ENCODE results near the gene GPR65. TPM values are rescaled to one million over a fixed set of nuclear protein-coding genes. Genes with fewer than 3 reads are reported as not detected.

GPR65 gene
- polyA plus RNA-seq, 1 of the 3 experiments (the other 2 are of a cell fraction): under 0.01 TPM

DNA sequence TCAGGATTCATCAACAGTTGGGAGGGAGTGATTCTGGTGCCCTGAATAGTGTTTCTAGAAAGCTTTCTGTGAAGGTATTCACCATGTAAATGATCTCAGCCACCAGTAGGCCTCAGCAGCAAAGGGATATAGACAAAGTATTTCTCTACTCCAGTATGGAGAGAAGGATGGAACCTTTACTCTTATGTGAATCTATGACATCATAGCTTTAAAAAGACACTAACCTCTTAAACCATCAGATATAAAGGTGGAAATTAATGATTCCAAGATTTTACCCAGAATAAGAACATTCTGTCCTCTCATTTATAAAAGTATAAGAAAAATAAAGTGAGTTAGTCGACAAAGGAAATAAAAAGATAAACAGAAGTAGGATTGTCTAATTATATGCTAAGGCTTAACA is 4.6 kb downstream of the GPR65 start:
- Histone ChIP-seq H3K27ac (ENCODE audit: low read depth in 2 of 2, low read length in 1 of 2) (no peak overlapping the region), H3K4me2 (no peak overlapping the region), H3F3A (replicated peaks; ENCODE audit: insufficient read depth) (no peaks in the 10 kb centered on the region), H3K4me3 (ENCODE audit: low read depth in 2 of 2, low read length in 1 of 2) (no peak overlapping the region), H2AFZ (ENCODE audit: low read depth) (no peak overlapping the region), H3K9me3 (no peaks in the 10 kb centered on the region), H3K27me3 (ENCODE audit: insufficient read depth) (no peaks in the 10 kb centered on the region), H4K20me1 (ENCODE audit: insufficient read depth) (no peaks in the 10 kb centered on the region), H3K9me2 (no peaks in the 10 kb centered on the region), H3K4me1 (ENCODE audit: control insufficient read depth in 1 of 2, insufficient read depth in 2 of 2, low read depth in 1 of 2, low read length in 1 of 2) (no peaks in the 10 kb centered on the region), H3K79me2 (ENCODE audit: insufficient read depth) (no peaks in the 10 kb centered on the region), H3K36me3 (replicated peaks in 1 of 2; ENCODE audit: control insufficient read depth in 1 of 2, insufficient read depth in 2 of 2, low read length in 1 of 2) (no peaks in the 10 kb centered on the region), H3K9ac (no peak overlapping the region)
- TF ChIP-seq, protein P1, sequence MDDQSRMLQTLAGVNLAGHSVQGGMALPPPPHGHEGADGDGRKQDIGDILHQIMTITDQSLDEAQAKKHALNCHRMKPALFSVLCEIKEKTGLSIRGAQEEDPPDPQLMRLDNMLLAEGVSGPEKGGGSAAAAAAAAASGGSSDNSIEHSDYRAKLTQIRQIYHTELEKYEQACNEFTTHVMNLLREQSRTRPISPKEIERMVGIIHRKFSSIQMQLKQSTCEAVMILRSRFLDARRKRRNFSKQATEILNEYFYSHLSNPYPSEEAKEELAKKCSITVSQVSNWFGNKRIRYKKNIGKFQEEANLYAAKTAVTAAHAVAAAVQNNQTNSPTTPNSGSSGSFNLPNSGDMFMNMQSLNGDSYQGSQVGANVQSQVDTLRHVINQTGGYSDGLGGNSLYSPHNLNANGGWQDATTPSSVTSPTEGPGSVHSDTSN (IDR thresholded peaks at IDR 0.05): no peak
- TF ChIP-seq TEAD4 (IDR thresholded peaks at IDR 0.05; ENCODE audit: borderline replicate concordance, insufficient read depth) (no peak), TCF12 (IDR thresholded peaks at IDR 0.05) (no peak), FOXJ3 (CRISPR knock-in tag; IDR thresholded peaks at IDR 0.05) (no peak), MXI1 (IDR thresholded peaks at IDR 0.05; ENCODE audit: low read depth, low read length) (no peak), EP300 (IDR thresholded peaks at IDR 0.05; ENCODE audit: borderline replicate concordance in 1 of 2, low read depth in 1 of 2, low read length in 1 of 2) (no peak), MEF2A (IDR thresholded peaks at IDR 0.05; ENCODE audit: borderline replicate concordance, low read depth) (no peak), RXRA (IDR thresholded peaks at IDR 0.05; ENCODE audit: borderline replicate concordance, low read depth) (no peak), NRF1 (IDR thresholded peaks at IDR 0.05; ENCODE audit: low read depth, low read length) (no peak), POLR2AphosphoS5 (IDR thresholded peaks at IDR 0.05; ENCODE audit: low read depth, low read length) (no peak), YY1 (IDR thresholded peaks at IDR 0.05; ENCODE audit: low read depth) (no peak), ELF1 (IDR thresholded peaks at IDR 0.05) (no peak), FOXM1 (IDR thresholded peaks at IDR 0.05; ENCODE audit: low read depth) (no peak), RCOR1 (IDR thresholded peaks at IDR 0.05; ENCODE audit: low read length) (no peak)
- TF ChIP-seq, protein P2, sequence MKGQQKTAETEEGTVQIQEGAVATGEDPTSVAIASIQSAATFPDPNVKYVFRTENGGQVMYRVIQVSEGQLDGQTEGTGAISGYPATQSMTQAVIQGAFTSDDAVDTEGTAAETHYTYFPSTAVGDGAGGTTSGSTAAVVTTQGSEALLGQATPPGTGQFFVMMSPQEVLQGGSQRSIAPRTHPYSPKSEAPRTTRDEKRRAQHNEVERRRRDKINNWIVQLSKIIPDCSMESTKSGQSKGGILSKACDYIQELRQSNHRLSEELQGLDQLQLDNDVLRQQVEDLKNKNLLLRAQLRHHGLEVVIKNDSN (IDR thresholded peaks at IDR 0.05; ENCODE audit: borderline replicate concordance, low read depth): no peak
- TF ChIP-seq, protein P3, sequence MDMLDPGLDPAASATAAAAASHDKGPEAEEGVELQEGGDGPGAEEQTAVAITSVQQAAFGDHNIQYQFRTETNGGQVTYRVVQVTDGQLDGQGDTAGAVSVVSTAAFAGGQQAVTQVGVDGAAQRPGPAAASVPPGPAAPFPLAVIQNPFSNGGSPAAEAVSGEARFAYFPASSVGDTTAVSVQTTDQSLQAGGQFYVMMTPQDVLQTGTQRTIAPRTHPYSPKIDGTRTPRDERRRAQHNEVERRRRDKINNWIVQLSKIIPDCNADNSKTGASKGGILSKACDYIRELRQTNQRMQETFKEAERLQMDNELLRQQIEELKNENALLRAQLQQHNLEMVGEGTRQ (IDR thresholded peaks at IDR 0.05; ENCODE audit: borderline replicate concordance, low read depth, low read length): no peak
- TF ChIP-seq, protein P4, sequence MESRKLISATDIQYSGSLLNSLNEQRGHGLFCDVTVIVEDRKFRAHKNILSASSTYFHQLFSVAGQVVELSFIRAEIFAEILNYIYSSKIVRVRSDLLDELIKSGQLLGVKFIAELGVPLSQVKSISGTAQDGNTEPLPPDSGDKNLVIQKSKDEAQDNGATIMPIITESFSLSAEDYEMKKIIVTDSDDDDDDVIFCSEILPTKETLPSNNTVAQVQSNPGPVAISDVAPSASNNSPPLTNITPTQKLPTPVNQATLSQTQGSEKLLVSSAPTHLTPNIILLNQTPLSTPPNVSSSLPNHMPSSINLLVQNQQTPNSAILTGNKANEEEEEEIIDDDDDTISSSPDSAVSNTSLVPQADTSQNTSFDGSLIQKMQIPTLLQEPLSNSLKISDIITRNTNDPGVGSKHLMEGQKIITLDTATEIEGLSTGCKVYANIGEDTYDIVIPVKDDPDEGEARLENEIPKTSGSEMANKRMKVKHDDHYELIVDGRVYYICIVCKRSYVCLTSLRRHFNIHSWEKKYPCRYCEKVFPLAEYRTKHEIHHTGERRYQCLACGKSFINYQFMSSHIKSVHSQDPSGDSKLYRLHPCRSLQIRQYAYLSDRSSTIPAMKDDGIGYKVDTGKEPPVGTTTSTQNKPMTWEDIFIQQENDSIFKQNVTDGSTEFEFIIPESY (IDR thresholded peaks at IDR 0.05; ENCODE audit: borderline replicate concordance, low read depth): no peak
- TF ChIP-seq, protein P5, sequence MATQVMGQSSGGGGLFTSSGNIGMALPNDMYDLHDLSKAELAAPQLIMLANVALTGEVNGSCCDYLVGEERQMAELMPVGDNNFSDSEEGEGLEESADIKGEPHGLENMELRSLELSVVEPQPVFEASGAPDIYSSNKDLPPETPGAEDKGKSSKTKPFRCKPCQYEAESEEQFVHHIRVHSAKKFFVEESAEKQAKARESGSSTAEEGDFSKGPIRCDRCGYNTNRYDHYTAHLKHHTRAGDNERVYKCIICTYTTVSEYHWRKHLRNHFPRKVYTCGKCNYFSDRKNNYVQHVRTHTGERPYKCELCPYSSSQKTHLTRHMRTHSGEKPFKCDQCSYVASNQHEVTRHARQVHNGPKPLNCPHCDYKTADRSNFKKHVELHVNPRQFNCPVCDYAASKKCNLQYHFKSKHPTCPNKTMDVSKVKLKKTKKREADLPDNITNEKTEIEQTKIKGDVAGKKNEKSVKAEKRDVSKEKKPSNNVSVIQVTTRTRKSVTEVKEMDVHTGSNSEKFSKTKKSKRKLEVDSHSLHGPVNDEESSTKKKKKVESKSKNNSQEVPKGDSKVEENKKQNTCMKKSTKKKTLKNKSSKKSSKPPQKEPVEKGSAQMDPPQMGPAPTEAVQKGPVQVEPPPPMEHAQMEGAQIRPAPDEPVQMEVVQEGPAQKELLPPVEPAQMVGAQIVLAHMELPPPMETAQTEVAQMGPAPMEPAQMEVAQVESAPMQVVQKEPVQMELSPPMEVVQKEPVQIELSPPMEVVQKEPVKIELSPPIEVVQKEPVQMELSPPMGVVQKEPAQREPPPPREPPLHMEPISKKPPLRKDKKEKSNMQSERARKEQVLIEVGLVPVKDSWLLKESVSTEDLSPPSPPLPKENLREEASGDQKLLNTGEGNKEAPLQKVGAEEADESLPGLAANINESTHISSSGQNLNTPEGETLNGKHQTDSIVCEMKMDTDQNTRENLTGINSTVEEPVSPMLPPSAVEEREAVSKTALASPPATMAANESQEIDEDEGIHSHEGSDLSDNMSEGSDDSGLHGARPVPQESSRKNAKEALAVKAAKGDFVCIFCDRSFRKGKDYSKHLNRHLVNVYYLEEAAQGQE (IDR thresholded peaks at IDR 0.05; ENCODE audit: low read depth, low read length): no peak
- 83% methylated on average over 1 of the region's 1 CpG for WGBS (ENCODE audit: low lambda C conversion rate)
- ChIA-PET POLR2A (no interaction called here), CTCF (interaction anchor here (0.6 to 1.3 kb wide), 2 partner anchors 27 to 180 kb away, joined by 3 to 4 read pairs; no protein-coding TSS in a partner anchor)
- no peak for DNase-seq
